WTC11 (cell line): ENCODE measurements around the gene RAB11B. TPM values are rescaled to one million over a fixed set of nuclear protein-coding genes. Genes with fewer than 3 reads are reported as not detected.

ENCODE experiments used
- AFF4 ChIP-seq: sonication (generic); formaldehyde crosslinking; IDR thresholded peaks from 2 replicates; pipeline ENCODE4 v1.8.1; 2023; ENCODE audit warnings: mild to moderate bottlenecking, missing genetic modification reagents, borderline replicate concordance
- ATF3 ChIP-seq: sonication (generic); formaldehyde crosslinking; conservative IDR thresholded peaks from 2 replicates; pipeline ENCODE4 v1.8.1; 2022; ENCODE audit warnings: mild to moderate bottlenecking, missing genetic modification reagents
- CREB1 ChIP-seq: sonication (generic); formaldehyde crosslinking; IDR thresholded peaks from 2 replicates; pipeline ENCODE4 v1.8.0; 2023; ENCODE audit warnings: mild to moderate bottlenecking, missing genetic modification reagents
- CTCF ChIP-seq: fragments of 200-600 bp; IDR thresholded peaks from 2 replicates; pipeline ENCODE4 v1.8.0; 2022; ENCODE audit warnings: antibody characterized with exemption
- GRHL2 ChIP-seq: fragments of 250-450 bp; sonication (Bioruptor Pico); IDR thresholded peaks from 2 replicates; pipeline ENCODE4 v1.8.0; 2022; ENCODE audit warnings: mild to moderate bottlenecking, moderate library complexity; ENCODE audit not compliant: insufficient replicate concordance, severe bottlenecking
- HMGA2 ChIP-seq: fragments of 250-450 bp; sonication (Bioruptor Pico); IDR thresholded peaks from 2 replicates; pipeline ENCODE4 v1.4.0; 2021; ENCODE audit warnings: mild to moderate bottlenecking, moderate library complexity
- JAZF1 ChIP-seq: fragments of 250-450 bp; sonication (Bioruptor Pico); IDR thresholded peaks from 2 replicates; pipeline ENCODE4 v1.9.0; 2021; ENCODE audit warnings: moderate library complexity, mild to moderate bottlenecking, inconsistent platforms
- KAT7 ChIP-seq: sonication (generic); formaldehyde crosslinking; IDR thresholded peaks from 2 replicates; pipeline ENCODE4 v1.8.1; 2023; ENCODE audit warnings: missing genetic modification reagents, mild to moderate bottlenecking, borderline replicate concordance
- NFE2L1 ChIP-seq: sonication (generic); formaldehyde crosslinking; IDR thresholded peaks from 2 replicates; pipeline ENCODE4 v1.8.1; 2023; ENCODE audit warnings: missing genetic modification reagents
- NFYB ChIP-seq: sonication (generic); formaldehyde crosslinking; conservative IDR thresholded peaks from 2 replicates; pipeline ENCODE4 v1.8.0; 2022; ENCODE audit warnings: low read depth, missing genetic modification reagents
- SOX15 ChIP-seq: fragments of 250-450 bp; sonication (Bioruptor Pico); IDR thresholded peaks from 2 replicates; pipeline ENCODE4 v1.9.0; 2021; ENCODE audit warnings: mild to moderate bottlenecking
- ZNF219 ChIP-seq: sonication (generic); formaldehyde crosslinking; IDR thresholded peaks from 2 replicates; pipeline ENCODE4 v1.8.0; 2023; ENCODE audit warnings: missing genetic modification reagents, mild to moderate bottlenecking, borderline replicate concordance
- ZNF416 ChIP-seq: fragments of 250-450 bp; sonication (Bioruptor Pico); IDR thresholded peaks from 2 replicates; pipeline ENCODE4 v1.9.0; 2021; ENCODE audit warnings: mild to moderate bottlenecking, inconsistent platforms
- ZNF532 ChIP-seq: fragments of 250-450 bp; sonication (Bioruptor Pico); IDR thresholded peaks from 2 replicates; pipeline ENCODE4 v1.9.0; 2021; ENCODE audit warnings: mild to moderate bottlenecking, borderline replicate concordance
- ZSCAN18 ChIP-seq: fragments of 250-450 bp; sonication (Bioruptor Pico); IDR thresholded peaks from 2 replicates; pipeline ENCODE4 v2.1.2; 2022; ENCODE audit warnings: mild to moderate bottlenecking, moderate library complexity
- total RNA-seq: library from RNA; stranded (reverse); gene quantifications from 3 replicates; pipeline ENCODE4 v1.2.3, GENCODE V29; 2021
- TF ChIP-seq, protein P1 (sequence below): sonication (generic); formaldehyde crosslinking; conservative IDR thresholded peaks from 2 replicates; pipeline ENCODE4 v1.8.1; 2023; ENCODE audit warnings: mild to moderate bottlenecking, low read depth, missing genetic modification reagents, moderate library complexity
- TF ChIP-seq, protein P2 (sequence below): sonication (generic); formaldehyde crosslinking; IDR thresholded peaks from 2 replicates; pipeline ENCODE4 v1.8.1; 2022; ENCODE audit warnings: mild to moderate bottlenecking, missing genetic modification reagents, moderate library complexity, borderline replicate concordance
- TF ChIP-seq, protein P3 (sequence below): sonication (generic); formaldehyde crosslinking; IDR thresholded peaks from 2 replicates; pipeline ENCODE4 v1.8.1; 2022; ENCODE audit warnings: missing genetic modification reagents, borderline replicate concordance

The RAB11B gene
- total RNA-seq, 1 experiment from 2014 or later, result 108 TPM

DNA sequence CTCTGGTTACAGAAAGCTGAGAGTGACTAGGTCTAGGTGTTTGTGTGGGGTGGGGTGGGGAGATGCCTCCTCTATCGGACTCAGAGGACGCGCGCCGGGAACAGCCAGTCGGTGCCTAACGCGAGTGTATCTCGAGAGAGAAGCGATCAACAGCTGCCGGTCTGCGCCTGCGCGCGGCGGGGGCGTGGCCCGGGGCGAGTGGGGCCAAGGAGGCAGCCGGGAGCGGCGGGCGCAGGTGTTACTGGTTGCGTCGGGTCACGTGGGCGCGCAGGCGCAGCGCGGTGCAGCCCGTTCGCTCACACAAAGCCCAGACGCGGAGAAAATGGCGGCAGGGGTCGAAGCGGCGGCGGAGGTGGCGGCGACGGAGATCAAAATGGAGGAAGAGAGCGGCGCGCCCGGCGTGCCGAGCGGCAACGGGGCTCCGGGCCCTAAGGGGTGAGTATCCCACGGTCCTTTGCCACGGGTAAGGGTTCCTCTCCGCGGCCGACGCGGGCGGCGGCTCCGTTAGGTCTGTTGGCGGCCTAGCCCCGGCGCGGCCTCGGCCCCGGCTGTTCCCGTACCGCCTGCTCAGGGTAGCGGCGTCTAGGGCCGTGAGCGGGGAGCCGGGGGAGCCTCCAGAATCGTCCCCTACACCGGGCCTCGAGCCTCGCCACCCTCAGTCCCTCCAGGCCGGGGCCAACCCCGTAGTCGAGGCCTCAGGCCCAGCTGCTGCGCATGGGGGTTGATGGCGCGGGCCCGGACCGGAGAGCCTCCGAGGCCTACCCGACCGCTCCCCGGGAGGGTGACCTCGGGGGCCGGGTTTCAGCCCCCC is 54.7 kb downstream of the RAB11B start, which contains the start of gene HNRNPM (continued):
- TF ChIP-seq, protein P1, sequence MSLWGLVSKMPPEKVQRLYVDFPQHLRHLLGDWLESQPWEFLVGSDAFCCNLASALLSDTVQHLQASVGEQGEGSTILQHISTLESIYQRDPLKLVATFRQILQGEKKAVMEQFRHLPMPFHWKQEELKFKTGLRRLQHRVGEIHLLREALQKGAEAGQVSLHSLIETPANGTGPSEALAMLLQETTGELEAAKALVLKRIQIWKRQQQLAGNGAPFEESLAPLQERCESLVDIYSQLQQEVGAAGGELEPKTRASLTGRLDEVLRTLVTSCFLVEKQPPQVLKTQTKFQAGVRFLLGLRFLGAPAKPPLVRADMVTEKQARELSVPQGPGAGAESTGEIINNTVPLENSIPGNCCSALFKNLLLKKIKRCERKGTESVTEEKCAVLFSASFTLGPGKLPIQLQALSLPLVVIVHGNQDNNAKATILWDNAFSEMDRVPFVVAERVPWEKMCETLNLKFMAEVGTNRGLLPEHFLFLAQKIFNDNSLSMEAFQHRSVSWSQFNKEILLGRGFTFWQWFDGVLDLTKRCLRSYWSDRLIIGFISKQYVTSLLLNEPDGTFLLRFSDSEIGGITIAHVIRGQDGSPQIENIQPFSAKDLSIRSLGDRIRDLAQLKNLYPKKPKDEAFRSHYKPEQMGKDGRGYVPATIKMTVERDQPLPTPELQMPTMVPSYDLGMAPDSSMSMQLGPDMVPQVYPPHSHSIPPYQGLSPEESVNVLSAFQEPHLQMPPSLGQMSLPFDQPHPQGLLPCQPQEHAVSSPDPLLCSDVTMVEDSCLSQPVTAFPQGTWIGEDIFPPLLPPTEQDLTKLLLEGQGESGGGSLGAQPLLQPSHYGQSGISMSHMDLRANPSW, result no peak
- TF ChIP-seq KAT7 (no peak; the same call in 1 of the 2 replicates), CTCF (no peak), ZNF219 (no peak; the same call in 1 of the 2 replicates), ATF3 (CRISPR knock-in tag) (peak; percentile 47; the same call in 1 of the 2 replicates), JAZF1 (CRISPR knock-in tag) (no peak), ZNF416 (CRISPR knock-in tag) (no peak), CREB1 (CRISPR knock-in tag) (no peak), AFF4 (peak; percentile 84; the same call in 1 of the 2 replicates), HMGA2 (CRISPR knock-in tag) (no peak), GRHL2 (no peak), SOX15 (CRISPR knock-in tag) (no peak), ZSCAN18 (CRISPR knock-in tag) (no peak), NFYB (CRISPR knock-in tag) (peak; percentile 87), ZNF532 (CRISPR knock-in tag) (no peak), NFE2L1 (CRISPR knock-in tag) (peak; percentile 79; the same call in 1 of the 2 replicates)
- TF ChIP-seq, protein P2, sequence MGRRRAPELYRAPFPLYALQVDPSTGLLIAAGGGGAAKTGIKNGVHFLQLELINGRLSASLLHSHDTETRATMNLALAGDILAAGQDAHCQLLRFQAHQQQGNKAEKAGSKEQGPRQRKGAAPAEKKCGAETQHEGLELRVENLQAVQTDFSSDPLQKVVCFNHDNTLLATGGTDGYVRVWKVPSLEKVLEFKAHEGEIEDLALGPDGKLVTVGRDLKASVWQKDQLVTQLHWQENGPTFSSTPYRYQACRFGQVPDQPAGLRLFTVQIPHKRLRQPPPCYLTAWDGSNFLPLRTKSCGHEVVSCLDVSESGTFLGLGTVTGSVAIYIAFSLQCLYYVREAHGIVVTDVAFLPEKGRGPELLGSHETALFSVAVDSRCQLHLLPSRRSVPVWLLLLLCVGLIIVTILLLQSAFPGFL, result no peak
- TF ChIP-seq, protein P3, sequence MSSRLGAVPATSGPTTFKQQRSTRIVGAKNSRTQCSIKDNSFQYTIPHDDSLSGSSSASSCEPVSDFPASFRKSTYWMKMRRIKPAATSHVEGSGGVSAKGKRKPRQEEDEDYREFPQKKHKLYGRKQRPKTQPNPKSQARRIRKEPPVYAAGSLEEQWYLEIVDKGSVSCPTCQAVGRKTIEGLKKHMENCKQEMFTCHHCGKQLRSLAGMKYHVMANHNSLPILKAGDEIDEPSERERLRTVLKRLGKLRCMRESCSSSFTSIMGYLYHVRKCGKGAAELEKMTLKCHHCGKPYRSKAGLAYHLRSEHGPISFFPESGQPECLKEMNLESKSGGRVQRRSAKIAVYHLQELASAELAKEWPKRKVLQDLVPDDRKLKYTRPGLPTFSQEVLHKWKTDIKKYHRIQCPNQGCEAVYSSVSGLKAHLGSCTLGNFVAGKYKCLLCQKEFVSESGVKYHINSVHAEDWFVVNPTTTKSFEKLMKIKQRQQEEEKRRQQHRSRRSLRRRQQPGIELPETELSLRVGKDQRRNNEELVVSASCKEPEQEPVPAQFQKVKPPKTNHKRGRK (CRISPR knock-in tag), result no peak
